Ishikawa (cell line): ENCODE data around the gene EPS8.

Source experiments
- EGR1 ChIP-seq: IDR thresholded peaks from 2 replicates; pipeline ENCODE4 v1.6.1; 2012
- EP300 ChIP-seq: IDR thresholded peaks from 2 replicates; pipeline ENCODE4 v1.6.1; 2012; ENCODE audit warnings: borderline replicate concordance
- FOXM1 ChIP-seq: IDR thresholded peaks from 2 replicates; pipeline ENCODE4 v1.6.1; 2012; ENCODE audit warnings: low read depth, borderline replicate concordance
- REST ChIP-seq: IDR thresholded peaks from 2 replicates; pipeline ENCODE4 v1.6.1; 2012; ENCODE audit warnings: low read depth, mild to moderate bottlenecking
- TAF1 ChIP-seq: IDR thresholded peaks from 2 replicates; pipeline ENCODE4 v1.6.1; 2012; ENCODE audit warnings: low read depth, mild to moderate bottlenecking
- TCF12 ChIP-seq: IDR thresholded peaks from 2 replicates; pipeline ENCODE4 v1.6.1; 2012; ENCODE audit warnings: low read depth
- YY1 ChIP-seq: IDR thresholded peaks from 2 replicates; pipeline ENCODE4 v1.6.1; 2012; ENCODE audit warnings: low read depth

- no peak for TF ChIP-seq EGR1
- no peak for TF ChIP-seq EP300
- TF ChIP-seq REST: no peak
- TF ChIP-seq YY1: no peak
- no peak for TF ChIP-seq TAF1
- no peak for TF ChIP-seq FOXM1
- TF ChIP-seq TCF12: no peak
Measured at GRCh38 chr12:15705606-15706005, 83.6 kb downstream of the EPS8 start.
